Lower leg skin (tissue), 3 donors: ENCODE results near the gene GNAT3.

Experiments used
- POLR2A ChIP-seq, 2 donors: fragments of 450-650 bp; IDR thresholded peaks; one replicate each; pipeline ENCODE4 v1.6.1; 2016 to 2017; ENCODE audit warnings: antibody characterized with exemption in 2 of 2, mild to moderate bottlenecking in 1 of 2, moderate library complexity in 1 of 2
- TF ChIP-seq, protein P1 (sequence below), 3 donors: fragments of 450-650 bp; IDR thresholded peaks; one replicate each; pipeline ENCODE4 v1.5.1; 2016; ENCODE audit warnings: antibody characterized with exemption in 3 of 3, mild to moderate bottlenecking in 3 of 3, moderate library complexity in 2 of 3

DNA sequence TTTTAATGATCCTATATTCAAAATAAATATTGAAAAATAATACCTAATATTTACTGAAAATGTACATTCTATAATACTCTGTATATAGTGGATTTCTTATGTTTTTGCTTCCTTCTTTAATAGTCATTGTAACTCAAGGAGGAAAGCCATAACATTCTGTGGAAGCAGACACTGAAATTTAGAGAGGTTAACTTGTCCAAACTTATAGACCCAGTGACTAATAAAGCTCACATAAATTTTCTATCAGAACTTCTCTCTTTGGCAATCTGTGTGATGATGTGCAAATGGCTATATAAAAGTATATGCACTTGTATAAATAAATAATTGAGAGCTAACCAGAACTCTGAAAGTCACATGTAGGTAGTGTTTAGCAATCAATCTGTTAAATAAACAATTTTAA is 26.1 kb downstream of the GNAT3 start:
- TF ChIP-seq, protein P1, sequence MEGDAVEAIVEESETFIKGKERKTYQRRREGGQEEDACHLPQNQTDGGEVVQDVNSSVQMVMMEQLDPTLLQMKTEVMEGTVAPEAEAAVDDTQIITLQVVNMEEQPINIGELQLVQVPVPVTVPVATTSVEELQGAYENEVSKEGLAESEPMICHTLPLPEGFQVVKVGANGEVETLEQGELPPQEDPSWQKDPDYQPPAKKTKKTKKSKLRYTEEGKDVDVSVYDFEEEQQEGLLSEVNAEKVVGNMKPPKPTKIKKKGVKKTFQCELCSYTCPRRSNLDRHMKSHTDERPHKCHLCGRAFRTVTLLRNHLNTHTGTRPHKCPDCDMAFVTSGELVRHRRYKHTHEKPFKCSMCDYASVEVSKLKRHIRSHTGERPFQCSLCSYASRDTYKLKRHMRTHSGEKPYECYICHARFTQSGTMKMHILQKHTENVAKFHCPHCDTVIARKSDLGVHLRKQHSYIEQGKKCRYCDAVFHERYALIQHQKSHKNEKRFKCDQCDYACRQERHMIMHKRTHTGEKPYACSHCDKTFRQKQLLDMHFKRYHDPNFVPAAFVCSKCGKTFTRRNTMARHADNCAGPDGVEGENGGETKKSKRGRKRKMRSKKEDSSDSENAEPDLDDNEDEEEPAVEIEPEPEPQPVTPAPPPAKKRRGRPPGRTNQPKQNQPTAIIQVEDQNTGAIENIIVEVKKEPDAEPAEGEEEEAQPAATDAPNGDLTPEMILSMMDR (IDR thresholded peaks at IDR 0.05): no peak
- no peak for TF ChIP-seq POLR2A (IDR thresholded peaks at IDR 0.05)
